ENCODE data around the gene ZC3HAV1. TPM values are rescaled to one million over a fixed set of nuclear protein-coding genes. Genes with fewer than 3 reads are reported as not detected.
A peak's percentile ranks its signal among the peaks of the same experiment; 100 is the strongest.

ZC3HAV1 gene
- 13.5 TPM for total RNA-seq (ENCODE audit: unreplicated experiment)
- long read RNA-seq, full-length matches to known transcripts: 2 of 2 reads
- long read RNA-seq, partial matches to known transcripts: 0 of 2 reads
- long read RNA-seq, other reads (novel, unspliced or antisense): 0 of 2 reads

- peak; percentile 22 for TF ChIP-seq CTCF (IDR thresholded peaks at IDR 0.05; ENCODE audit: partially characterized antibody, unreplicated experiment)
- Mint-ChIP-seq H3K9me3 (ENCODE audit: unreplicated experiment) (peaks cover 15% of the 10 kb centered on the region), H3K27ac (ENCODE audit: unreplicated experiment) (peak within 1 kb of the TSS; percentile 65), H3K4me1 (ENCODE audit: low read depth, unreplicated experiment) (peaks cover 9% of the 10 kb centered on the region), H3K27me3 (ENCODE audit: unreplicated experiment) (peaks cover 15% of the 10 kb centered on the region), H3K4me3 (ENCODE audit: unreplicated experiment) (peak within 1 kb of the TSS; percentile 90), H3K36me3 (ENCODE audit: unreplicated experiment) (no peaks in the 10 kb centered on the region)
- peak; percentile 66 for DNase-seq
These were observed at the start of gene ZC3HAV1 for GRCh38 chr7:139109188-139109982. Gene ZC3HAV1, minus strand, starts transcription at chr7:139109720. Its CDS starts 389 bp downstream, at chr7:139109331.

- Mint-ChIP-seq H3K27me3 (ENCODE audit: unreplicated experiment) (no peaks in the 10 kb centered on the region), H3K9me3 (ENCODE audit: unreplicated experiment) (no peaks in the 10 kb centered on the region), H3K36me3 (ENCODE audit: unreplicated experiment) (peaks cover 5% of the 10 kb centered on the region), H3K27ac (ENCODE audit: unreplicated experiment) (no peak overlapping the region), H3K4me3 (ENCODE audit: unreplicated experiment) (no peak overlapping the region), H3K4me1 (ENCODE audit: low read depth, unreplicated experiment) (no peaks in the 10 kb centered on the region)
- DNase-seq: no peak
- no peak for TF ChIP-seq CTCF (IDR thresholded peaks at IDR 0.05; ENCODE audit: partially characterized antibody, unreplicated experiment)
These were observed 44.3 kb upstream of the ZC3HAV1 start for GRCh38 chr7:139153832-139154231.

- Mint-ChIP-seq H3K4me1 (ENCODE audit: low read depth, unreplicated experiment) (no peaks in the 10 kb centered on the region), H3K4me3 (ENCODE audit: unreplicated experiment) (no peak overlapping the region), H3K27me3 (ENCODE audit: unreplicated experiment) (no peaks in the 10 kb centered on the region), H3K27ac (ENCODE audit: unreplicated experiment) (no peak overlapping the region), H3K9me3 (ENCODE audit: unreplicated experiment) (no peaks in the 10 kb centered on the region), H3K36me3 (ENCODE audit: unreplicated experiment) (peaks cover 5% of the 10 kb centered on the region)
- no peak for TF ChIP-seq CTCF (IDR thresholded peaks at IDR 0.05; ENCODE audit: partially characterized antibody, unreplicated experiment)
- DNase-seq: no peak
These were observed 42.6 kb upstream of the ZC3HAV1 start for GRCh38 chr7:139152149-139152548.

- Mint-ChIP-seq H3K36me3 (ENCODE audit: unreplicated experiment) (no peaks in the 10 kb centered on the region), H3K27me3 (ENCODE audit: unreplicated experiment) (no peaks in the 10 kb centered on the region), H3K4me1 (ENCODE audit: low read depth, unreplicated experiment) (no peaks in the 10 kb centered on the region), H3K9me3 (ENCODE audit: unreplicated experiment) (no peaks in the 10 kb centered on the region), H3K4me3 (ENCODE audit: unreplicated experiment) (no peak overlapping the region), H3K27ac (ENCODE audit: unreplicated experiment) (no peak overlapping the region)
- no peak for TF ChIP-seq CTCF (IDR thresholded peaks at IDR 0.05; ENCODE audit: partially characterized antibody, unreplicated experiment)
- DNase-seq: no peak
These were observed 29.6 kb upstream of the ZC3HAV1 start for GRCh38 chr7:139139150-139139549.
